Activated CD4-positive, alpha-beta T cell treated with anti-CD3 and anti-CD28 coated beads, Interleukin-2, amount 50 U/mL, for 48 hours (primary cell): ENCODE measurements around the gene MIR17HG.
A peak's percentile ranks its signal among the peaks of the same experiment; 100 is the strongest.

Source experiments
- DNase-seq, 2 experiments: peaks; one replicate each; pipeline ENCODE4 v3.0.0-alpha.2; 2020

The MIR17HG gene

GRCh38 chr13:91369441-91369831 is 21.9 kb downstream of the MIR17HG start:
- DNase-seq: peak in 1 of 2 experiments; percentile 53

- DNase-seq: no peak
Measured at GRCh38 chr13:91370501-91370900, 23.0 kb downstream of the MIR17HG start.

- no peak for DNase-seq
Measured at GRCh38 chr13:91372911-91373310, 25.4 kb downstream of the MIR17HG start.

GRCh38 chr13:91375116-91375729 is 27.7 kb downstream of the MIR17HG start:
- no peak for DNase-seq

- no peak for DNase-seq
Measured at GRCh38 chr13:91381371-91381770, 33.9 kb downstream of the MIR17HG start.

- DNase-seq: no peak
Measured at GRCh38 chr13:91383836-91384235, 36.3 kb downstream of the MIR17HG start.

- DNase-seq: no peak
Measured at GRCh38 chr13:91384896-91385295, 37.4 kb downstream of the MIR17HG start.

GRCh38 chr13:91389186-91389585 is 41.7 kb downstream of the MIR17HG start:
- no peak for DNase-seq

- DNase-seq: no peak
Measured at GRCh38 chr13:91397595-91397994, 50.1 kb downstream of the MIR17HG start.

GRCh38 chr13:91398413-91399188 is 51.1 kb downstream of the MIR17HG start, which contains the start of gene GPC5:
Gene GPC5 (plus strand): TSS chr13:91398621.
- DNase-seq: peak; percentile 80 to 84

GRCh38 chr13:91399189-91400062 is 51.9 kb downstream of the MIR17HG start:
- DNase-seq: peak in 1 of 2 experiments; percentile 5

GRCh38 chr13:91400063-91400399 is 52.5 kb downstream of the MIR17HG start:
- DNase-seq: no peak

- no peak for DNase-seq
Measured at GRCh38 chr13:91400671-91401070, 53.2 kb downstream of the MIR17HG start.

GRCh38 chr13:91401920-91402319 is 54.4 kb downstream of the MIR17HG start:
- DNase-seq: no peak
